GM12875 (cell line): ENCODE results near the gene CNGB1.

Source experiments
- H3K4me3 ChIP-seq: one replicate; pipeline ENCODE4 v1.5.1; 2011; ENCODE audit warnings: low read depth, low read length, control low read depth
- CTCF ChIP-seq: IDR thresholded peaks from 2 replicates; pipeline ENCODE4 v1.5.1; 2011; ENCODE audit warnings: low read depth, mild to moderate bottlenecking, control low read depth, inconsistent platforms, low read length, moderate library complexity, borderline replicate concordance; ENCODE audit not compliant: insufficient read depth

Gene CNGB1

GRCh38 chr16:57997176-57997527 lies 26.2 kb upstream of the CNGB1 start:
- no peak overlapping the region for H3K4me3 ChIP-seq
- no peak for TF ChIP-seq CTCF

GRCh38 chr16:57996406-57997175 lies 25.7 kb upstream of the CNGB1 start:
- H3K4me3 ChIP-seq: no peak overlapping the region
- TF ChIP-seq CTCF: no peak

GRCh38 chr16:57995721-57996405 lies 24.9 kb upstream of the CNGB1 start:
- TF ChIP-seq CTCF: no peak
- H3K4me3 ChIP-seq: no peak overlapping the region

- no peak overlapping the region for H3K4me3 ChIP-seq
- TF ChIP-seq CTCF: peak; percentile 53
Measured at GRCh38 chr16:57994778-57995177, 23.9 kb upstream of the CNGB1 start.

- TF ChIP-seq CTCF: no peak
- no peak overlapping the region for H3K4me3 ChIP-seq
Measured at GRCh38 chr16:57994361-57994760, 23.4 kb upstream of the CNGB1 start.

- no peak overlapping the region for H3K4me3 ChIP-seq
- TF ChIP-seq CTCF: no peak
Measured at GRCh38 chr16:57993897-57994296, 23.0 kb upstream of the CNGB1 start.

- H3K4me3 ChIP-seq: no peak overlapping the region
- no peak for TF ChIP-seq CTCF
Measured at GRCh38 chr16:57993438-57993837, 22.5 kb upstream of the CNGB1 start.
